Stimulated activated CD4-positive, alpha-beta T cell treated with anti-CD3 and anti-CD28 coated beads, Interleukin-12 subunit alpha, Interleukin-12 subunit beta, amount 100 ng/mL, for 4 hours (primary cell): ENCODE measurements around the gene TBC1D2.
A peak's percentile ranks its signal among the peaks of the same experiment; 100 is the strongest.
"Not testable (repeated sequence)": the region's sequence is repeated elsewhere in the genome, so short reads cannot be mapped to it uniquely, and the experiment has no call there.

Source experiments
- DNase-seq: peaks from one replicate; pipeline ENCODE4 v3.0.0-alpha.2; 2020

The TBC1D2 gene

GRCh38 chr9:98255578-98256296 is at the start of gene TBC1D2:
TSS of gene TBC1D2 (minus strand) at chr9:98255649. CDS start at chr9:98255541, 108 bp downstream.
- DNase-seq, result peak; percentile 98

GRCh38 chr9:98304381-98304780 is 48.9 kb upstream of the TBC1D2 start:
- no peak for DNase-seq

- DNase-seq, result no peak
Observed at GRCh38 chr9:98303633-98304125, 48.2 kb upstream of the TBC1D2 start.

GRCh38 chr9:98302938-98303632 is 47.6 kb upstream of the TBC1D2 start:
- no peak for DNase-seq

- DNase-seq, result no peak
Observed at GRCh38 chr9:98302150-98302549, 46.7 kb upstream of the TBC1D2 start.

- DNase-seq, result no peak
Observed at GRCh38 chr9:98300611-98301010, 45.2 kb upstream of the TBC1D2 start.

- DNase-seq, result no peak
Observed at GRCh38 chr9:98298476-98298875, 43.0 kb upstream of the TBC1D2 start.

- no peak for DNase-seq
Observed at GRCh38 chr9:98295824-98296223, 40.4 kb upstream of the TBC1D2 start.

GRCh38 chr9:98291820-98292219 is 36.4 kb upstream of the TBC1D2 start:
- no peak for DNase-seq

- no peak for DNase-seq
Observed at GRCh38 chr9:98290411-98290810, 35.0 kb upstream of the TBC1D2 start.

GRCh38 chr9:98289614-98290201 is 34.3 kb upstream of the TBC1D2 start:
- DNase-seq, result no peak

GRCh38 chr9:98288881-98289280 is 33.4 kb upstream of the TBC1D2 start:
- no peak for DNase-seq

GRCh38 chr9:98287384-98287783 is 31.9 kb upstream of the TBC1D2 start:
- no peak for DNase-seq

- DNase-seq, result no peak
Observed at GRCh38 chr9:98285446-98285845, 30.0 kb upstream of the TBC1D2 start.

GRCh38 chr9:98284754-98285153 is 29.3 kb upstream of the TBC1D2 start:
- no peak for DNase-seq

GRCh38 chr9:98283143-98283542 is 27.7 kb upstream of the TBC1D2 start:
- not testable (repeated sequence) for DNase-seq

GRCh38 chr9:98281281-98281680 is 25.8 kb upstream of the TBC1D2 start:
- DNase-seq, result no peak

- DNase-seq, result no peak
Observed at GRCh38 chr9:98280574-98280973, 25.1 kb upstream of the TBC1D2 start.

GRCh38 chr9:98280162-98280561 is 24.7 kb upstream of the TBC1D2 start:
- DNase-seq, result no peak

GRCh38 chr9:98276907-98277469 is 21.5 kb upstream of the TBC1D2 start:
- no peak for DNase-seq

GRCh38 chr9:98275159-98275558 is 19.7 kb upstream of the TBC1D2 start:
- DNase-seq, result no peak

- DNase-seq, result no peak
Observed at GRCh38 chr9:98272083-98272482, 16.6 kb upstream of the TBC1D2 start.

GRCh38 chr9:98271479-98271878 is 16.0 kb upstream of the TBC1D2 start:
- no peak for DNase-seq

- not testable (repeated sequence) for DNase-seq
Observed at GRCh38 chr9:98270284-98270683, 14.8 kb upstream of the TBC1D2 start.
